H9 (cell line): Measurements from ENCODE around the gene SLC22A12. TPM values are rescaled to one million over a fixed set of nuclear protein-coding genes. Genes with fewer than 3 reads are reported as not detected.
A peak's percentile ranks its signal among the peaks of the same experiment; 100 is the strongest.

Source experiments
- DNase-seq: peaks from one replicate; pipeline ENCODE4 v3.0.0-alpha.2; 2017
- H2AFZ ChIP-seq: one replicate; pipeline ENCODE4 v1.6.1; 2013; ENCODE audit warnings: mild to moderate bottlenecking, low read length, control low read depth, moderate library complexity
- H2AK5ac ChIP-seq: 2 replicates; pipeline ENCODE4 v1.6.1; 2013; ENCODE audit warnings: low read length, control low read depth, mixed read lengths; ENCODE audit not compliant: insufficient read length
- H2BK120ac ChIP-seq: one replicate; pipeline ENCODE4 v1.6.1; 2013; ENCODE audit warnings: low read depth, mild to moderate bottlenecking, low read length, control low read depth, inconsistent platforms; ENCODE audit not compliant: poor library complexity, severe bottlenecking
- H2BK12ac ChIP-seq: 2 replicates; pipeline ENCODE4 v1.6.1; 2013; ENCODE audit warnings: low read length, control low read depth, mixed read lengths, low read depth; ENCODE audit not compliant: insufficient read length
- H2BK15ac ChIP-seq: 2 replicates; pipeline ENCODE4 v1.6.1; 2013; ENCODE audit warnings: low read depth, low read length, control low read depth
- H2BK20ac ChIP-seq: one replicate; pipeline ENCODE4 v1.6.1; 2013; ENCODE audit warnings: low read depth, mild to moderate bottlenecking, low read length, control low read depth, inconsistent platforms; ENCODE audit not compliant: poor library complexity, severe bottlenecking
- H2BK5ac ChIP-seq: 2 replicates; pipeline ENCODE4 v1.6.1; 2013; ENCODE audit warnings: low read length, control low read depth, mixed read lengths; ENCODE audit not compliant: insufficient read length
- H3K14ac ChIP-seq: 2 replicates; pipeline ENCODE4 v1.6.1; 2013; ENCODE audit warnings: low read length, control low read depth; ENCODE audit not compliant: insufficient read depth
- H3K18ac ChIP-seq: 2 replicates; pipeline ENCODE4 v1.6.1; 2013; ENCODE audit warnings: low read depth, mild to moderate bottlenecking, mixed read lengths, low read length, control low read depth; ENCODE audit not compliant: insufficient read length
- H3K23ac ChIP-seq: 2 replicates; pipeline ENCODE4 v1.6.1; 2013; ENCODE audit warnings: low read length, control low read depth, mixed read lengths, low read depth; ENCODE audit not compliant: insufficient read length
- H3K23me2 ChIP-seq: 2 replicates; pipeline ENCODE4 v1.6.1; 2013; ENCODE audit warnings: low read depth, mild to moderate bottlenecking, mixed read lengths, low read length, control low read depth; ENCODE audit not compliant: insufficient read length, poor library complexity, severe bottlenecking
- H3K27ac ChIP-seq: 2 replicates; pipeline ENCODE4 v1.5.1; 2013; ENCODE audit warnings: low read length, control low read depth, mixed read lengths, low read depth; ENCODE audit not compliant: insufficient read length
- H3K27me3 ChIP-seq: 2 replicates; pipeline ENCODE4 v1.6.1; 2013; ENCODE audit warnings: low read length, control low read depth, inconsistent platforms; ENCODE audit not compliant: insufficient read depth
- H3K4ac ChIP-seq: 2 replicates; pipeline ENCODE4 v1.6.1; 2013; ENCODE audit warnings: low read depth, mild to moderate bottlenecking, control low read depth, inconsistent platforms, low read length, moderate library complexity
- H3K4me1 ChIP-seq: 2 replicates; pipeline ENCODE4 v1.6.1; 2013; ENCODE audit warnings: low read length, control low read depth, inconsistent platforms; ENCODE audit not compliant: insufficient read depth
- H3K4me2 ChIP-seq: 2 replicates; pipeline ENCODE4 v1.6.1; 2013; ENCODE audit warnings: low read length, control low read depth, mixed read lengths; ENCODE audit not compliant: insufficient read length, insufficient read depth
- H3K56ac ChIP-seq: 2 replicates; pipeline ENCODE4 v1.6.1; 2013; ENCODE audit warnings: low read depth, mild to moderate bottlenecking, mixed read lengths, low read length, control low read depth; ENCODE audit not compliant: insufficient read length
- H3K79me1 ChIP-seq: 2 replicates; pipeline ENCODE4 v1.6.1; 2013; ENCODE audit warnings: low read depth, mild to moderate bottlenecking, moderate library complexity, low read length, control low read depth, inconsistent platforms; ENCODE audit not compliant: insufficient read depth, poor library complexity, severe bottlenecking
- H3K79me2 ChIP-seq: 2 replicates; pipeline ENCODE4 v1.6.1; 2013; ENCODE audit warnings: low read length, control low read depth, inconsistent platforms; ENCODE audit not compliant: insufficient read depth
- H3K9ac ChIP-seq: 2 replicates; pipeline ENCODE4 v1.6.1; 2013; ENCODE audit warnings: low read length, control low read depth, mixed read lengths; ENCODE audit not compliant: insufficient read length; ENCODE audit errors: extremely low read depth
- H3K9me3 ChIP-seq: one replicate; pipeline ENCODE4 v1.6.1; 2013; ENCODE audit warnings: low read depth, low read length, inconsistent platforms; ENCODE audit not compliant: control insufficient read depth
- H3T11ph ChIP-seq: one replicate; pipeline ENCODE4 v1.6.1; 2013; ENCODE audit warnings: mild to moderate bottlenecking, low read length, control low read depth, inconsistent platforms
- H4K20me1 ChIP-seq: one replicate; pipeline ENCODE4 v1.6.1; 2013; ENCODE audit not compliant: control insufficient read depth, insufficient read length, insufficient read depth
- H4K5ac ChIP-seq: 2 replicates; pipeline ENCODE4 v1.6.1; 2013; ENCODE audit warnings: low read depth, mild to moderate bottlenecking, mixed read lengths, low read length, control low read depth; ENCODE audit not compliant: insufficient read length
- H4K8ac ChIP-seq: replicated peaks from 2 replicates; pipeline ENCODE4 v1.6.1; 2013; ENCODE audit warnings: low read length, control low read depth, mixed read lengths, low read depth; ENCODE audit not compliant: insufficient read length
- H4K91ac ChIP-seq: 2 replicates; pipeline ENCODE4 v1.6.1; 2013; ENCODE audit warnings: low read depth, mild to moderate bottlenecking, moderate library complexity, mixed read lengths, low read length, control low read depth; ENCODE audit not compliant: insufficient read length
- H3K27ac Mint-ChIP-seq, 3 experiments: 2 replicates in 2 of 3; 3 replicates in 1 of 3; pipeline ENCODE4 v1.8.0; 2020 to 2021; ENCODE audit warnings: mixed read lengths in 3 of 3, mild to moderate bottlenecking in 1 of 3, moderate library complexity in 1 of 3
- H3K27me3 Mint-ChIP-seq: 2 replicates; pipeline ENCODE4 v1.8.0; 2021; ENCODE audit warnings: low read depth, mild to moderate bottlenecking, moderate library complexity, mixed read lengths
- H3K36me3 Mint-ChIP-seq, 3 experiments: 2 replicates in 2 of 3; 3 replicates in 1 of 3; pipeline ENCODE4 v1.8.0; 2020 to 2021; ENCODE audit warnings: low read depth in 3 of 3, mixed read lengths in 3 of 3; ENCODE audit not compliant: insufficient read depth in 1 of 3
- H3K4me1 Mint-ChIP-seq, 2 experiments: 2 replicates each; pipeline ENCODE4 v1.8.0; 2020; ENCODE audit warnings: mixed read lengths in 2 of 2
- H3K4me3 Mint-ChIP-seq, 2 experiments: 2 replicates in 1 of 2; 3 replicates in 1 of 2; pipeline ENCODE4 v1.8.0; 2020 to 2021; ENCODE audit warnings: mild to moderate bottlenecking in 2 of 2, mixed read lengths in 2 of 2, moderate library complexity in 1 of 2
- H3K9me3 Mint-ChIP-seq, 2 experiments: 2 replicates in 1 of 2; 3 replicates in 1 of 2; pipeline ENCODE4 v1.8.0; 2020; ENCODE audit warnings: mild to moderate bottlenecking in 2 of 2, mixed read lengths in 2 of 2, moderate library complexity in 1 of 2
- WGBS: extraction: QIAGEN DNeasy Blood & Tissue Kit; methylation state at CpG from one replicate; pipeline ENCODE4 v1.1.7; 2013; ENCODE audit warnings: missing lambda C conversion rate, low lambda C conversion rate, mixed read lengths; ENCODE audit not compliant: insufficient read length; ENCODE audit errors: extremely low coverage; 5-methylcytosine and 5-hydroxymethylcytosine counted together
- total RNA-seq: library from RNA; stranded (reverse); gene quantifications from 2 replicates; pipeline ENCODE4 v1.2.1, GENCODE V29; 2021
- TF ChIP-seq, protein P1 (sequence below): fragments of 200-600 bp; sonication (generic); conservative IDR thresholded peaks from 3 replicates; pipeline ENCODE4 v1.8.0; 2021; ENCODE audit warnings: antibody characterized with exemption, mild to moderate bottlenecking

Gene SLC22A12
- total RNA-seq, 1 experiment from 2014 or later: not detected

DNA sequence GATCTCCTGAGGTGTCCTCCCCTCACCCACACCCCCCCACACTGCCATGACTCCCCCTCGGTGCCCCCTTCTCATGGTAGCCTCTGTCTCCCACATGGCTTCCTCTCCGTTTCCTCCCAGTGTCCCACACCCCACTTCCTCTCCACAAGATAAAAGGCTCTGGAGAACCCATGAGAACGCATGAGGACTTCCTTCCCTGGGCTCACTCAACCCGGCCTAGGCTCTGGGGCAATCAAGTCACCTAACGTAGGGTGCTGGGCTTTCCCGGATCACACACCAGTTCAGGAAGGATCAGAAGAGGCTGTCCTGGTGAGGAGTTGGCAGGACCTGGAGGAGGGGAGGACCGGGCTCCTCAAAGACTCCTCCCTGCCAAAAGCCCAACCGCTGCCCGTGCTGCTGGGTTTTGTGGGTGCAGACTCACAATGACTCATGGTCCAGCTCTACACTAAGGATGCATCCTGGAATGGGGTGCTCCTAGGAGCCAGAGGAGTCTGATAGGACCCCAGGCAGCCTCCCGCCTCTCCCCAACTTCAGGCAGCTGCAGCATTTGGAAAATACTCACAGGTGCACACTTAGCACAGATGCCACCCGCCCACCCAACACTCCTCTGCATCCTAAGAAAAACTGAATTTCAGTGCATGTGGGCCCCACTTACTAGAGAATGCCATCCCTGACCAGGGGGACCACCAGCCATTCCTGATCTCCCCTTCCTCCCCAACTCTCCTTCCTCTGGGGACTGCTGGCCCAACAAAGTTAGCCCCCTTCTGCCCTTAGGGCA lies 21.0 kb downstream of the SLC22A12 start:
- H3K79me1 ChIP-seq: no peaks in the 10 kb centered on the region
- H3K23me2 ChIP-seq: no peaks in the 10 kb centered on the region
- no peak overlapping the region for H3K27ac ChIP-seq
- H3T11ph ChIP-seq: no peak overlapping the region
- no peaks in the 10 kb centered on the region for H3K9me3 ChIP-seq
- no peak overlapping the region for H3K4ac ChIP-seq
- no peaks in the 10 kb centered on the region for H3K4me1 ChIP-seq
- Mint-ChIP-seq H3K27me3 (peaks cover 14% of the 10 kb centered on the region), H3K4me1 (peaks cover 0 to 23% of the 10 kb centered on the region in 2 experiments), H3K4me3 (peak overlapping the region in 1 of 2 experiments; percentile 12; a peak in 1 of 5 replicates), H3K36me3 (peaks cover 0 to 3% (median 0%) of the 10 kb centered on the region in 3 experiments; a peak in 1 of 7 replicates), H3K9me3 (no peaks in the 10 kb centered on the region), H3K27ac (peak overlapping the region in 1 of 3 experiments; percentile 53; a peak in 1 of 7 replicates)
- no peaks in the 10 kb centered on the region for H3K79me2 ChIP-seq
- H3K9ac ChIP-seq: no peak overlapping the region
- WGBS: no CpG with 5 or more reads among the region's 11 CpGs
- no peak overlapping the region for H3K23ac ChIP-seq
- no peak overlapping the region for H4K91ac ChIP-seq
- no peak overlapping the region for H2BK15ac ChIP-seq
- H3K18ac ChIP-seq: no peak overlapping the region
- H3K56ac ChIP-seq: no peak overlapping the region
- H4K5ac ChIP-seq: no peak overlapping the region
- H2BK12ac ChIP-seq: no peak overlapping the region
- no peaks in the 10 kb centered on the region for H4K20me1 ChIP-seq
- H2BK20ac ChIP-seq: no peak overlapping the region
- H2BK120ac ChIP-seq: no peak overlapping the region
- no peak overlapping the region for H2BK5ac ChIP-seq
- H3K4me2 ChIP-seq: no peak overlapping the region
- H3K27me3 ChIP-seq: no peaks in the 10 kb centered on the region; the same call in 1 of the 2 replicates
- DNase-seq: no peak
- TF ChIP-seq, protein P1, sequence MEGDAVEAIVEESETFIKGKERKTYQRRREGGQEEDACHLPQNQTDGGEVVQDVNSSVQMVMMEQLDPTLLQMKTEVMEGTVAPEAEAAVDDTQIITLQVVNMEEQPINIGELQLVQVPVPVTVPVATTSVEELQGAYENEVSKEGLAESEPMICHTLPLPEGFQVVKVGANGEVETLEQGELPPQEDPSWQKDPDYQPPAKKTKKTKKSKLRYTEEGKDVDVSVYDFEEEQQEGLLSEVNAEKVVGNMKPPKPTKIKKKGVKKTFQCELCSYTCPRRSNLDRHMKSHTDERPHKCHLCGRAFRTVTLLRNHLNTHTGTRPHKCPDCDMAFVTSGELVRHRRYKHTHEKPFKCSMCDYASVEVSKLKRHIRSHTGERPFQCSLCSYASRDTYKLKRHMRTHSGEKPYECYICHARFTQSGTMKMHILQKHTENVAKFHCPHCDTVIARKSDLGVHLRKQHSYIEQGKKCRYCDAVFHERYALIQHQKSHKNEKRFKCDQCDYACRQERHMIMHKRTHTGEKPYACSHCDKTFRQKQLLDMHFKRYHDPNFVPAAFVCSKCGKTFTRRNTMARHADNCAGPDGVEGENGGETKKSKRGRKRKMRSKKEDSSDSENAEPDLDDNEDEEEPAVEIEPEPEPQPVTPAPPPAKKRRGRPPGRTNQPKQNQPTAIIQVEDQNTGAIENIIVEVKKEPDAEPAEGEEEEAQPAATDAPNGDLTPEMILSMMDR: no peak
- no peak overlapping the region for H2AFZ ChIP-seq
- H4K8ac ChIP-seq: no peak overlapping the region
- no peak overlapping the region for H3K14ac ChIP-seq
- H2AK5ac ChIP-seq: no peak overlapping the region
